Thyroid gland (tissue), 4 donors: ENCODE data around the gene MYO1D. TPM values are rescaled to one million over a fixed set of nuclear protein-coding genes. Genes with fewer than 3 reads are reported as not detected.

Source experiments
- DNase-seq, 2 donors: peaks; one replicate each; pipeline ENCODE4 v3.0.0-alpha.2; 2019
- H3K27ac ChIP-seq, 3 donors: fragments of 200-600 bp; sonication (generic); 1 replicate in 2 of 3; 2 replicates in 1 of 3; pipeline ENCODE4 v1.5.1; 2016 to 2019; ENCODE audit warnings: mild to moderate bottlenecking in 1 of 3, moderate library complexity in 1 of 3
- H3K27me3 ChIP-seq: fragments of 200-600 bp; sonication (generic); one replicate; pipeline ENCODE4 v1.5.1; 2019
- H3K36me3 ChIP-seq, 2 donors: fragments of 200-600 bp; sonication (generic); one replicate each; pipeline ENCODE4 v1.5.1; 2016 to 2019
- H3K4me1 ChIP-seq, 2 donors: fragments of 200-600 bp; sonication (generic); one replicate each; pipeline ENCODE4 v1.5.1; 2017 to 2019
- H3K4me3 ChIP-seq, 3 donors: fragments of 200-600 bp; sonication (generic); replicated peaks in 1 of 3; 1 replicate in 2 of 3; 2 replicates in 1 of 3; pipeline ENCODE4 v1.5.1; 2016; ENCODE audit warnings: mild to moderate bottlenecking in 1 of 3
- H3K9me3 ChIP-seq: fragments of 200-600 bp; sonication (generic); one replicate; pipeline ENCODE4 v1.5.1; 2017
- CTCF ChIP-seq, 6 experiments: fragments of 200-600 bp in 3 of 6; fragments of 450-650 bp in 3 of 6; sonication (generic) in 3 of 6; IDR thresholded peaks; one replicate each; pipeline ENCODE4 v1.5.1; 2016 to 2019; ENCODE audit warnings: antibody characterized with exemption in 6 of 6, mild to moderate bottlenecking in 2 of 6, inconsistent platforms in 1 of 6, moderate library complexity in 1 of 6
- POLR2A ChIP-seq, 2 donors: fragments of 450-650 bp; IDR thresholded peaks; one replicate each; pipeline ENCODE4 v1.6.1; 2017; ENCODE audit warnings: antibody characterized with exemption in 2 of 2, mild to moderate bottlenecking in 2 of 2, moderate library complexity in 1 of 2
- WGBS, 2 donors: methylation state at CpG; one replicate each; pipeline ENCODE4 v1.1.5; 2017; 5-methylcytosine and 5-hydroxymethylcytosine counted together
- intact Hi-C: fragments of 100-400 bp; cut with DNase I; formaldehyde crosslinking; loops from one replicate; pipeline ENCODE4 v1.15.1; 2023
- total RNA-seq, 4 donors: library from RNA; depleted of rRNA; stranded (reverse); fragments of >200 nt; gene quantifications; one replicate each; pipeline ENCODE4 v1.2.3, GENCODE V29; 2016

The MYO1D gene
- total RNA-seq, 4 donors from 2014 or later = 91.9 to 143 (median 97.8) TPM

DNA sequence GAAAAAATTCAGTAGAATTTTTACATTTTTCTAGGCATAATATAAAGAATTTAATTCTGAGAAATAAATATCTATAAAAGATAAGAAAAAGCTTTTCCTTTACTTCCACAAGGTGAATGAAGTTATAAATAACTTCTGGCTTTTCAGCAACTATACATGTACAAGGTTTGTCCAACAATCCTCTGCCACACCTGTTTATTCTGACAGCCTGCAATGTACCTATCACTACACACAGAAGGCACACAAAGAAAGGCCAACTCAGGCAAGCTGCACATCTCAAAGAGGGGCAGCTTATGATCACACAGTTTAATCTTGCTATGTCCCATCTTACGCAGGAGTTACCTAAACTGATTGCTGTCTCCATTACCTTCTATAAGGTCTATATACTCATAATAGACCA lies 120.2 kb downstream of the MYO1D start:
- TF ChIP-seq CTCF (IDR thresholded peaks at IDR 0.05) = no peak
- TF ChIP-seq POLR2A (IDR thresholded peaks at IDR 0.05) = no peak
- WGBS, 2 donors = 97 to 100% methylated on average over 1 of the region's 1 CpG
- Histone ChIP-seq H3K4me1 (no peaks in the 10 kb centered on the region), H3K9me3 (no peaks in the 10 kb centered on the region), H3K4me3 (no peak overlapping the region), H3K36me3 (peaks cover 0 to 3% of the 10 kb centered on the region in 2 donors), H3K27me3 (no peaks in the 10 kb centered on the region), H3K27ac (no peak overlapping the region)
- DNase-seq = no peak
- intact Hi-C loops = no loop called here

GRCh38 chr17:32755045-32755805 lies 121.7 kb downstream of the MYO1D start:
- 77 to 82% methylated on average over 7 of the region's 7 CpGs for WGBS, 2 donors
- Histone ChIP-seq H3K9me3 (no peaks in the 10 kb centered on the region), H3K36me3 (peaks cover 0 to 3% of the 10 kb centered on the region in 2 donors), H3K27ac (no peak overlapping the region), H3K4me3 (no peak overlapping the region), H3K27me3 (no peaks in the 10 kb centered on the region), H3K4me1 (no peaks in the 10 kb centered on the region)
- TF ChIP-seq CTCF (IDR thresholded peaks at IDR 0.05) = peak in 4 of 6 experiments; percentile 16 to 66 (median 54)
- no peak for TF ChIP-seq POLR2A (IDR thresholded peaks at IDR 0.05)
- DNase-seq = no peak
- intact Hi-C loops = no loop called here

DNA sequence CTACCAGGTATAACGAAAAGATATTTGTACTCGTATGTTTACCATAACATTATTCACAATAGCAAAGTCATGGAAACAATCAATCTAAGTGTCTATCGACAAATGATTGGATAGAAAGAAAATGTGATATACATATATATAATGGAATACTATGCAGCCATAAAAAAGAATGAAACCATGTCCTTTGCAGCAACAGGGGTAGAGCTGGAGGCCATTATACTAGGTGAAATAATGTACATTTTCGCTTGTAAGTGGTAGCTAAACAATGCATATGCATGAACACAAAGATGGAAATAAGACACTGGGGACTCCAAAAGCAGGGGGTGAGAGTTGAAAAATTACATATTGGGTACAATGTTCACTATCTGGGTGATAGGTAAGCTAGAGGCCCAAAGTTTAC lies 124.0 kb downstream of the MYO1D start:
- Histone ChIP-seq H3K36me3 (no peaks in the 10 kb centered on the region), H3K27me3 (no peaks in the 10 kb centered on the region), H3K4me1 (no peaks in the 10 kb centered on the region), H3K27ac (no peak overlapping the region), H3K9me3 (no peaks in the 10 kb centered on the region), H3K4me3 (no peak overlapping the region)
- intact Hi-C loops = no loop called here
- TF ChIP-seq POLR2A (IDR thresholded peaks at IDR 0.05) = no peak
- no peak for DNase-seq
- 98 to 99% methylated on average over 4 of the region's 4 CpGs for WGBS, 2 donors

DNA sequence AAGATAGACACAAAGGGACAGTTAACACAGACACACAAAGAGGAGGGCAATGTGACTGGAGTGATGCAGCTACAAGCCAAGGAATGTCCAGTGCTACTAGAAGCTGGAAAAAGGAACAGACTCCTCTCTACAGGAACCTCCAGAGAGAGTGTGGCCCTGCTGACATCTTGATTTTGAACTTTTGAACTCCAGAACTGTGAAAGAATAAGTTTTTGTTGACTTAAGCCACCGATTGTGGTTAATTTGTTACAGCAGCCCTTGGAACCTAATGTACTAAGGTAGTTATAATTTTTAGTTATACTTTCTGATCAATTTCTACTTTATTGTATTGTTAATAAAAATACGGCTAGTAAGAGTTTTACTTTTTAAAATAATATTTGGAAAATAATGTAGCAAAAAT lies 129.1 kb downstream of the MYO1D start:
- no peak for DNase-seq
- peaks cover 0 to 2% of the 10 kb centered on the region in 2 donors for H3K36me3 ChIP-seq
- H3K27me3 ChIP-seq = no peaks in the 10 kb centered on the region
- intact Hi-C loops = loop anchor here (10.0 kb wide), 1 partner anchor 273 kb away; no protein-coding TSS in a partner anchor
- TF ChIP-seq POLR2A (IDR thresholded peaks at IDR 0.05) = no peak
- TF ChIP-seq CTCF (IDR thresholded peaks at IDR 0.05) = no peak
- H3K27ac ChIP-seq = no peak overlapping the region
- H3K9me3 ChIP-seq = no peaks in the 10 kb centered on the region
- no peak overlapping the region for H3K4me3 ChIP-seq
- WGBS, 2 donors = 92 to 94% methylated on average over 2 of the region's 2 CpGs
- no peaks in the 10 kb centered on the region for H3K4me1 ChIP-seq

DNA sequence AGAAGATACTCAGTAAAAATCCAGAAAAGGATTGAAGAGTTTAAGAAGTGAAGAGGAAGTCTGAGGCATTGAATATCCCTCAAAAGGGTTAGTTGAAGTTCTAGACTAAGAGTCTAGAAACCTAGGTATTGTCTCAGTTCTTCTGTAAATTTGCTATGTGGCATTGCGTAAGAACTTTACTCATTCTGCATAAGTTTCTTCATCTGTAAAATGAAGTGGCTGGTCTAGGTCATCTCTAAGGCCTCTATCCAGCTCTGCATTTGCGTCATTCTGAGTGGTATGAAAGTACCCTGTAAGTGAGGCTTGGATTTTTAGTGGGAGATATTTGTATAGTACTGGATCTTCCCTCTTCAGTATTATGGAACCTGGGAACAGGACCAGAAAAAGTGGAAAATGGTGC lies 130.2 kb downstream of the MYO1D start:
- Histone ChIP-seq H3K27me3 (no peaks in the 10 kb centered on the region), H3K4me3 (no peak overlapping the region), H3K9me3 (no peaks in the 10 kb centered on the region), H3K36me3 (peaks cover 2 to 4% of the 10 kb centered on the region in 2 donors), H3K27ac (no peak overlapping the region), H3K4me1 (no peaks in the 10 kb centered on the region)
- DNase-seq = no peak
- intact Hi-C loops = loop anchor here (10.0 kb wide), 1 partner anchor 272 kb away; no protein-coding TSS in a partner anchor
- 93 to 98% methylated on average over 2 of the region's 2 CpGs for WGBS, 2 donors
- no peak for TF ChIP-seq CTCF (IDR thresholded peaks at IDR 0.05)
- TF ChIP-seq POLR2A (IDR thresholded peaks at IDR 0.05) = no peak
